Measurements from ENCODE around the gene HS6ST3. TPM values are rescaled to one million over a fixed set of nuclear protein-coding genes. Genes with fewer than 3 reads are reported as not detected.

HS6ST3 gene
- total RNA-seq, 1 donor from 2014 or later, result not detected

DNA sequence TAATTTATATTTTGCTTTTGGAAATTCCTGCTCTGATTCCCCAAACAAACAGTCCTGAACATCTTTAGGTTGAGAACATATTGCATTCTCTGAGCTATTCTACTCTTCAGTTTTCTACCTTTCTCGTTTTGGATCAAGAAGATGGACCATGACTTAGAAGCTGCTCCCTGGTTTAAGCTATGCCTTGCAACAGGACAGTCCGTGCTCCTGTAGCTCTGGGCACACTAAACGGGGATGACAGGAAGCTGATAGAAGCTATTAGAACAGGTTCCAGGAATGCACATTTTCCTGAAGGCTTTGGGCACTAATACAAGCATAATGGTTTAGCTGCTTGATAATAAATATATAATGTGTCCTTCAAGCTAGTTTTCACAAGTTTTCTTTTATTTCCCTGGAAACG lies 385.2 kb downstream of the HS6ST3 start:
- Mint-ChIP-seq H3K4me1 (ENCODE audit: unreplicated experiment) (no peaks in the 10 kb centered on the region), H3K4me3 (ENCODE audit: unreplicated experiment) (no peak overlapping the region), H3K9me3 (ENCODE audit: unreplicated experiment) (no peaks in the 10 kb centered on the region), H3K27ac (ENCODE audit: unreplicated experiment) (no peak overlapping the region), H3K36me3 (ENCODE audit: unreplicated experiment) (no peaks in the 10 kb centered on the region), H3K27me3 (ENCODE audit: unreplicated experiment) (no peaks in the 10 kb centered on the region)
- DNase-seq (ENCODE audit: extremely low spot score, unreplicated experiment), result no peak
- TF ChIP-seq, protein P1, sequence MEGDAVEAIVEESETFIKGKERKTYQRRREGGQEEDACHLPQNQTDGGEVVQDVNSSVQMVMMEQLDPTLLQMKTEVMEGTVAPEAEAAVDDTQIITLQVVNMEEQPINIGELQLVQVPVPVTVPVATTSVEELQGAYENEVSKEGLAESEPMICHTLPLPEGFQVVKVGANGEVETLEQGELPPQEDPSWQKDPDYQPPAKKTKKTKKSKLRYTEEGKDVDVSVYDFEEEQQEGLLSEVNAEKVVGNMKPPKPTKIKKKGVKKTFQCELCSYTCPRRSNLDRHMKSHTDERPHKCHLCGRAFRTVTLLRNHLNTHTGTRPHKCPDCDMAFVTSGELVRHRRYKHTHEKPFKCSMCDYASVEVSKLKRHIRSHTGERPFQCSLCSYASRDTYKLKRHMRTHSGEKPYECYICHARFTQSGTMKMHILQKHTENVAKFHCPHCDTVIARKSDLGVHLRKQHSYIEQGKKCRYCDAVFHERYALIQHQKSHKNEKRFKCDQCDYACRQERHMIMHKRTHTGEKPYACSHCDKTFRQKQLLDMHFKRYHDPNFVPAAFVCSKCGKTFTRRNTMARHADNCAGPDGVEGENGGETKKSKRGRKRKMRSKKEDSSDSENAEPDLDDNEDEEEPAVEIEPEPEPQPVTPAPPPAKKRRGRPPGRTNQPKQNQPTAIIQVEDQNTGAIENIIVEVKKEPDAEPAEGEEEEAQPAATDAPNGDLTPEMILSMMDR (IDR thresholded peaks at IDR 0.05), result no peak

GRCh38 chr13:96481482-96481881 lies 391.6 kb downstream of the HS6ST3 start:
- no peak for DNase-seq (ENCODE audit: extremely low spot score, unreplicated experiment)
- TF ChIP-seq, protein P1 (IDR thresholded peaks at IDR 0.05), result no peak

GRCh38 chr13:96490496-96490989 lies 400.6 kb downstream of the HS6ST3 start:
- no peak for DNase-seq (ENCODE audit: extremely low spot score, unreplicated experiment)
- no peaks in the 10 kb centered on the region for H3K36me3 Mint-ChIP-seq (ENCODE audit: unreplicated experiment)
- TF ChIP-seq, protein P1 (IDR thresholded peaks at IDR 0.05), result no peak
- H3K27ac Mint-ChIP-seq (ENCODE audit: unreplicated experiment), result no peak overlapping the region
- H3K4me1 Mint-ChIP-seq (ENCODE audit: unreplicated experiment), result no peaks in the 10 kb centered on the region
- H3K27me3 Mint-ChIP-seq (ENCODE audit: unreplicated experiment), result no peaks in the 10 kb centered on the region
- H3K4me3 Mint-ChIP-seq (ENCODE audit: unreplicated experiment), result no peak overlapping the region
- H3K9me3 Mint-ChIP-seq (ENCODE audit: unreplicated experiment), result no peaks in the 10 kb centered on the region

More at GRCh38 chr13:96481482-96481881, 391.6 kb downstream of the HS6ST3 start:
- Mint-ChIP-seq H3K4me1 (ENCODE audit: unreplicated experiment) (no peaks in the 10 kb centered on the region), H3K27me3 (ENCODE audit: unreplicated experiment) (no peaks in the 10 kb centered on the region), H3K4me3 (ENCODE audit: unreplicated experiment) (no peak overlapping the region), H3K9me3 (ENCODE audit: unreplicated experiment) (no peaks in the 10 kb centered on the region), H3K27ac (ENCODE audit: unreplicated experiment) (no peak overlapping the region), H3K36me3 (ENCODE audit: unreplicated experiment) (no peaks in the 10 kb centered on the region)

GRCh38 chr13:96491103-96491502 lies 401.2 kb downstream of the HS6ST3 start:
- no peaks in the 10 kb centered on the region for H3K36me3 Mint-ChIP-seq (ENCODE audit: unreplicated experiment)
- DNase-seq (ENCODE audit: extremely low spot score, unreplicated experiment), result no peak
- no peaks in the 10 kb centered on the region for H3K4me1 Mint-ChIP-seq (ENCODE audit: unreplicated experiment)
- no peaks in the 10 kb centered on the region for H3K9me3 Mint-ChIP-seq (ENCODE audit: unreplicated experiment)
- TF ChIP-seq, protein P1 (IDR thresholded peaks at IDR 0.05), result no peak
- no peak overlapping the region for H3K27ac Mint-ChIP-seq (ENCODE audit: unreplicated experiment)
- H3K4me3 Mint-ChIP-seq (ENCODE audit: unreplicated experiment), result no peak overlapping the region
- no peaks in the 10 kb centered on the region for H3K27me3 Mint-ChIP-seq (ENCODE audit: unreplicated experiment)

DNA sequence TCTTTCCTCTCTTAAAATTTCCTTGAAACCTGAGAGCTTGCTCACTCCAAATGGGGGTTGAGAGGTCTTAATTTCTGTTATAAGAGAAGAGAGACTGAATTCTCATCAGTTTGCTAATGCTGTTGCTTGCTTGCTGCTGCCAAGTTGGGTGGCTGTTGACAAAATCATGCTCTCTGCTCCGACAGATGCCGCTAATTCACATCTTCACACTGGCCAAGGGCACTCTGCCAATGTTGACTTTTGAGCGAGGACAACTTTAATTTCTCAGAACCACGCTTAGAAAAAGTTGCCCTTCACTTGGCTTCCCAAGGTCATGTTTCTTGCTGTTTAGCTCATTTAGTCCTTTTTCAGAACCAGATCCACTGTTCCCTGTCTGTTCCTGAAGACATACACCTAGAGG lies 402.9 kb downstream of the HS6ST3 start:
- H3K4me1 Mint-ChIP-seq (ENCODE audit: unreplicated experiment), result no peaks in the 10 kb centered on the region
- no peak for DNase-seq (ENCODE audit: extremely low spot score, unreplicated experiment)
- no peak overlapping the region for H3K27ac Mint-ChIP-seq (ENCODE audit: unreplicated experiment)
- H3K4me3 Mint-ChIP-seq (ENCODE audit: unreplicated experiment), result no peak overlapping the region
- TF ChIP-seq, protein P1 (IDR thresholded peaks at IDR 0.05), result no peak
- H3K36me3 Mint-ChIP-seq (ENCODE audit: unreplicated experiment), result no peaks in the 10 kb centered on the region
- no peaks in the 10 kb centered on the region for H3K9me3 Mint-ChIP-seq (ENCODE audit: unreplicated experiment)
- H3K27me3 Mint-ChIP-seq (ENCODE audit: unreplicated experiment), result no peaks in the 10 kb centered on the region
